Measurements from ENCODE around the gene CRHR1. TPM values are rescaled to one million over a fixed set of nuclear protein-coding genes. Genes with fewer than 3 reads are reported as not detected.

Gene CRHR1
- polyA plus RNA-seq, 1 of the 3 experiments (the other 2 are of a cell fraction), result 0.13 TPM

DNA sequence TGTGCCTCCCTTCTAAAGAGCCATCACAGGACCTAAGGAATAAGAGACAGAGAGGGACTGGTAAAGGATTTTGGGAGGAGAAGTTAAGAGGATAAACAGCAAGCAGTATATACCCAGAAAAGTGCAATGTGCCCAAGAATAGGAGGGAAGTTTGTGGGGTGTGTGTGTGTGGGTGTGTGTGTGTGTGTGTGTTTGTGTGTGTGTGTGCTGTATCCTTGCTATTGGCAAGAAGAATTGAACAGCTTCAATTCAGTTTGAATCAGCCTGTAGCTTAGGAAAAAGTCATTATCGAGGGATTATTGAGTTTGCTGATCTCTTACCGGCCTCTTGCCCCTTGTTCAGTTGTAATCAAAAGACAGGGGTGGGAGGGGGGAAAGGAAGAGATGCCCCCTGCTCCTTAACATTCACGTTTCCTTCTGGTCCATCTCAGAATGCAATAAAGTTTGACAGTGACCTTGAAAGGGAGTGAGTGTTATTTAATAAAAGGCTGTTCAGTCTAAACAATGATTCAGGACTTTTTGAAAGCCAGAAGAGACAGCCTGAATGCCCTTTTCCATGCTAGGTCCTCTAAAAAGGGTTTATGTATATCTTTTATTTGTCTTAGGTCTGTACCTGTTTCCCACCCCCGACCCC is 86.3 kb downstream of the CRHR1 start (continued):
- no peak for TF ChIP-seq FOSL2 (IDR thresholded peaks at IDR 0.05; ENCODE audit: borderline replicate concordance, low read depth)
- no peak for TF ChIP-seq SIN3A (IDR thresholded peaks at IDR 0.05; ENCODE audit: borderline replicate concordance, low read depth, low read length)
- TF ChIP-seq NFIC (IDR thresholded peaks at IDR 0.05; ENCODE audit: borderline replicate concordance), result no peak
- TF ChIP-seq, protein P1, sequence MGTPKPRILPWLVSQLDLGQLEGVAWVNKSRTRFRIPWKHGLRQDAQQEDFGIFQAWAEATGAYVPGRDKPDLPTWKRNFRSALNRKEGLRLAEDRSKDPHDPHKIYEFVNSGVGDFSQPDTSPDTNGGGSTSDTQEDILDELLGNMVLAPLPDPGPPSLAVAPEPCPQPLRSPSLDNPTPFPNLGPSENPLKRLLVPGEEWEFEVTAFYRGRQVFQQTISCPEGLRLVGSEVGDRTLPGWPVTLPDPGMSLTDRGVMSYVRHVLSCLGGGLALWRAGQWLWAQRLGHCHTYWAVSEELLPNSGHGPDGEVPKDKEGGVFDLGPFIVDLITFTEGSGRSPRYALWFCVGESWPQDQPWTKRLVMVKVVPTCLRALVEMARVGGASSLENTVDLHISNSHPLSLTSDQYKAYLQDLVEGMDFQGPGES (IDR thresholded peaks at IDR 0.05; ENCODE audit: low read depth, low read length), result no peak
- no peak for TF ChIP-seq TEAD4 (IDR thresholded peaks at IDR 0.05; ENCODE audit: borderline replicate concordance, insufficient read depth)
- TF ChIP-seq GABPA (IDR thresholded peaks at IDR 0.05; ENCODE audit: low read depth), result no peak
- no peak for TF ChIP-seq RFX5 (IDR thresholded peaks at IDR 0.05; ENCODE audit: low read length)

DNA sequence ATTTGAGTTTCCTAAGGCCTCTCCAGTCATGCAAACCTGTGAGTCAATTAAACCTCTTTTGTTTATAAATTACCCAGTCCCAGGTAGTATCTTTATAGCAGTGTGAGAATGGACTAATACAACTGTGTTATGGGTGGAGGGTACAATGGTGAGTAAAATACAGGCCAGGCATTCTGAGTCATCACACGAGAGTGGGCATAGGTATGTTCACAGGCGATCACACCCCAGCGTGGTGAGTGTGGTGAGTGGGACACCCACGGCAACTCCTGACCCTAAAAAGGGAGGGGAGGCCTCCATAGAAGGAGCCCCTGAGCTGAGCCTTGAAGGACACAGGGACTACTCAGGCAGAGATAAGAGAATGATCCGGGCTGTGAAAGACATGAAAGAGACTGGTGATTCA is 87.6 kb downstream of the CRHR1 start:
- Histone ChIP-seq H3F3A (replicated peaks; ENCODE audit: insufficient read depth) (no peaks in the 10 kb centered on the region), H3K4me2 (no peak overlapping the region), H3K4me3 (ENCODE audit: low read depth in 2 of 2, low read length in 1 of 2) (no peak overlapping the region), H3K4me1 (ENCODE audit: control insufficient read depth in 1 of 2, insufficient read depth in 2 of 2, low read depth in 1 of 2, low read length in 1 of 2) (peaks cover 0 to 6% of the 10 kb centered on the region in 2 experiments; a peak in 2 of 4 replicates), H3K27ac (ENCODE audit: low read depth in 2 of 2, low read length in 1 of 2) (no peak overlapping the region), H2AFZ (ENCODE audit: low read depth) (no peak overlapping the region), H3K27me3 (ENCODE audit: insufficient read depth) (peaks cover 49% of the 10 kb centered on the region), H3K36me3 (replicated peaks in 1 of 2; ENCODE audit: control insufficient read depth in 1 of 2, insufficient read depth in 2 of 2, low read length in 1 of 2) (no peaks in the 10 kb centered on the region), H3K9ac (no peak overlapping the region), H3K79me2 (ENCODE audit: insufficient read depth) (no peaks in the 10 kb centered on the region), H3K9me3 (no peaks in the 10 kb centered on the region), H4K20me1 (ENCODE audit: insufficient read depth) (no peaks in the 10 kb centered on the region), H3K9me2 (no peaks in the 10 kb centered on the region)
- POLR2A ChIA-PET, result no interaction called here
- whole genome bisulfite sequencing (ENCODE audit: low lambda C conversion rate), result 53% methylated on average over 5 of the region's 5 CpGs
- TF ChIP-seq EZH2phosphoT487 (IDR thresholded peaks at IDR 0.05; ENCODE audit: borderline replicate concordance, low read depth), result no peak
- TF ChIP-seq POLR2AphosphoS5 (IDR thresholded peaks at IDR 0.05; ENCODE audit: low read depth, low read length), result no peak
- TF ChIP-seq RAD21 (IDR thresholded peaks at IDR 0.05; ENCODE audit: low read length), result no peak
- no peak for TF ChIP-seq ELF1 (IDR thresholded peaks at IDR 0.05)
- no peak for TF ChIP-seq USF2 (IDR thresholded peaks at IDR 0.05; ENCODE audit: borderline replicate concordance, low read depth, low read length)
- no peak for TF ChIP-seq EP300 (IDR thresholded peaks at IDR 0.05; ENCODE audit: borderline replicate concordance in 1 of 2, low read depth in 1 of 2, low read length in 1 of 2)
- TF ChIP-seq SIN3A (IDR thresholded peaks at IDR 0.05; ENCODE audit: borderline replicate concordance, low read depth, low read length), result no peak
- no peak for TF ChIP-seq PBX3 (IDR thresholded peaks at IDR 0.05)
- TF ChIP-seq MEF2A (IDR thresholded peaks at IDR 0.05; ENCODE audit: borderline replicate concordance, low read depth), result no peak
- no peak for DNase-seq
- CTCF ChIA-PET, result interaction anchor here (0.7 to 11.8 kb wide), 5 partner anchors 11 to 232 kb away, joined by 3 to 87 read pairs (median 8); partner anchors contain the start of gene MAPT

Measured in SK-N-SH (cell line).